OCI-LY3 (cell line): ENCODE results near the gene BTG2.
A peak's percentile ranks its signal among the peaks of the same experiment; 100 is the strongest.

ENCODE experiments used
- H2AFZ ChIP-seq: fragments of 200-600, 300-600 bp; shearing (Covaris generic); 2 replicates; pipeline ENCODE4 v1.6.0; 2014; ENCODE audit warnings: antibody characterized with exemption, low read depth, low read length
- H3K27ac ChIP-seq: fragments of 200-600, 300-600 bp; sonication (generic); 2 replicates; pipeline ENCODE4 v1.5.1; 2014; ENCODE audit warnings: mild to moderate bottlenecking, low read length, moderate library complexity, mixed read lengths
- H3K27me3 ChIP-seq: fragments of 200-600, 300-600 bp; sonication (generic); 2 replicates; pipeline ENCODE4 v1.6.1; 2014; ENCODE audit warnings: low read depth, low read length, mixed read lengths
- H3K36me3 ChIP-seq: fragments of 200-600, 300-600 bp; sonication (generic); replicated peaks from 2 replicates; pipeline ENCODE3; 2014; ENCODE audit warnings: low read depth, low read length, mixed read lengths
- H3K4me1 ChIP-seq: fragments of 300-600, 200-600 bp; sonication (generic); 2 replicates; pipeline ENCODE4 v1.6.1; 2014; ENCODE audit warnings: low read length, mixed read lengths
- H3K4me2 ChIP-seq: fragments of 200-600, 300-600 bp; sonication (generic); 2 replicates; pipeline ENCODE4 v1.6.1; 2014; ENCODE audit warnings: low read length, mixed read lengths
- H3K4me3 ChIP-seq: fragments of 300-600, 200-600 bp; sonication (generic); 2 replicates; pipeline ENCODE4 v1.5.1; 2014; ENCODE audit warnings: antibody characterized with exemption, mild to moderate bottlenecking, low read length, moderate library complexity
- H3K79me2 ChIP-seq: fragments of 300-600, 200-600 bp; shearing (Covaris generic); 2 replicates; pipeline ENCODE4 v1.6.1; 2014; ENCODE audit warnings: mild to moderate bottlenecking, low read length, mixed read lengths
- H3K9ac ChIP-seq: fragments of 300-600, 200-600 bp; shearing (Covaris generic); 2 replicates; pipeline ENCODE4 v1.6.0; 2014; ENCODE audit warnings: mild to moderate bottlenecking, low read length, moderate library complexity
- H3K9me3 ChIP-seq: fragments of 200-600, 300-600 bp; shearing (Covaris generic); 2 replicates; pipeline ENCODE4 v1.6.1; 2014; ENCODE audit warnings: low read length, mixed read lengths; ENCODE audit not compliant: insufficient read depth
- H4K20me1 ChIP-seq: fragments of 200-600, 300-600 bp; sonication (generic); 2 replicates; pipeline ENCODE4 v1.6.1; 2016; ENCODE audit warnings: low read length, mixed read lengths; ENCODE audit not compliant: insufficient read depth
- EZH2phosphoT487 ChIP-seq: fragments of 200-600 bp; shearing (Covaris generic); IDR thresholded peaks from 2 replicates; pipeline ENCODE4 v1.6.1; 2018; ENCODE audit warnings: antibody characterized with exemption, mixed run types, low read depth
- TF ChIP-seq, protein P1 (sequence below): fragments of 200-600, 300-600 bp; sonication (generic); IDR thresholded peaks from 2 replicates; pipeline ENCODE4 v1.5.1; 2014; ENCODE audit warnings: antibody characterized with exemption, low read length, low read depth

Gene BTG2

DNA sequence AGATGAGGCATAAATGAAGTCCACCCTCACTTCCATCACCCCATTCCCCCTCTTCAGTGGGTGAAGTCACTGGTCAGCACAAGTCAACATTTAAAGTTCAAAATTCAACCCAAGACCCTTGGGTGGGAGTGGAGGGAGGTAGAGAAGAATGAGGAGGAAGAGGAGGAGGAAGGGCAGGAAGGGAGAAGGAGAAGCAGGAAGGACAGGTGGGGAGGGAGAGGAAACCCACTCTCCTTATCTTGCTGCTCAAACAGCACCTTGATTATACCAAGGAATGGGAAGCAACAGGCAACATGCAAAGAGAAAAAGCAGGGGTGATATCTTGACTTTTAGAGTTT lies 4.0 kb upstream of the BTG2 start:
- Histone ChIP-seq H2AFZ (no peak overlapping the region), H3K4me3 (no peak overlapping the region)

DNA sequence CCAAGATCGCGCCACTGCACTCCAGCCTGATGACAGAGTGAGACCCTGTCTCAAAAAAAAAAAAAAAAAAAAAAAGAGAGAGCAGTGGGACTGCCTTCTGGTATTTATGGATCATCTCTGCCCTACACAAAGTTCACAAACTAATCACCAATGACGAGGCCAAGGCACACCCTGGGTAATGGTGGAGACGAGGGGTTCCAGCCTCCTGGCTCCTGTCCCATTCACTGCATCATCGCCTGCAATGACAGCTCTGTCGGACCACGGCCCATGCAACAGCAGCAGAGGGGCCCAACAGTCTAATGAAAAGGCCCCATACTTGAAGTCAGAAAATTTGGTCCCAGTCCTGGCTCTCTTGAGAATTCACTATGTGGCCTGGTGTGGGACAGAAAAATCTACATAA lies 2.9 kb upstream of the BTG2 start:
- Histone ChIP-seq H2AFZ (no peak overlapping the region), H3K27ac (no peak overlapping the region), H3K79me2 (peaks cover 21% of the 10 kb centered on the region), H3K4me1 (peaks cover 60% of the 10 kb centered on the region), H3K4me3 (no peak overlapping the region), H3K9ac (no peak overlapping the region), H4K20me1 (peaks cover 19% of the 10 kb centered on the region), H3K9me3 (no peaks in the 10 kb centered on the region), H3K4me2 (no peak overlapping the region), H3K36me3 (peaks cover 18% of the 10 kb centered on the region), H3K27me3 (no peaks in the 10 kb centered on the region)
- TF ChIP-seq, protein P1, sequence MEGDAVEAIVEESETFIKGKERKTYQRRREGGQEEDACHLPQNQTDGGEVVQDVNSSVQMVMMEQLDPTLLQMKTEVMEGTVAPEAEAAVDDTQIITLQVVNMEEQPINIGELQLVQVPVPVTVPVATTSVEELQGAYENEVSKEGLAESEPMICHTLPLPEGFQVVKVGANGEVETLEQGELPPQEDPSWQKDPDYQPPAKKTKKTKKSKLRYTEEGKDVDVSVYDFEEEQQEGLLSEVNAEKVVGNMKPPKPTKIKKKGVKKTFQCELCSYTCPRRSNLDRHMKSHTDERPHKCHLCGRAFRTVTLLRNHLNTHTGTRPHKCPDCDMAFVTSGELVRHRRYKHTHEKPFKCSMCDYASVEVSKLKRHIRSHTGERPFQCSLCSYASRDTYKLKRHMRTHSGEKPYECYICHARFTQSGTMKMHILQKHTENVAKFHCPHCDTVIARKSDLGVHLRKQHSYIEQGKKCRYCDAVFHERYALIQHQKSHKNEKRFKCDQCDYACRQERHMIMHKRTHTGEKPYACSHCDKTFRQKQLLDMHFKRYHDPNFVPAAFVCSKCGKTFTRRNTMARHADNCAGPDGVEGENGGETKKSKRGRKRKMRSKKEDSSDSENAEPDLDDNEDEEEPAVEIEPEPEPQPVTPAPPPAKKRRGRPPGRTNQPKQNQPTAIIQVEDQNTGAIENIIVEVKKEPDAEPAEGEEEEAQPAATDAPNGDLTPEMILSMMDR = no peak
- no peak for TF ChIP-seq EZH2phosphoT487

More for the DNA sequence above, 4.0 kb upstream of the BTG2 start:
- Histone ChIP-seq H3K4me1 (peaks cover 58% of the 10 kb centered on the region), H3K9ac (no peak overlapping the region), H3K9me3 (no peaks in the 10 kb centered on the region), H3K27me3 (no peaks in the 10 kb centered on the region), H3K36me3 (peaks cover 7% of the 10 kb centered on the region), H4K20me1 (peaks cover 8% of the 10 kb centered on the region), H3K27ac (no peak overlapping the region), H3K79me2 (peaks cover 10% of the 10 kb centered on the region), H3K4me2 (no peak overlapping the region)
- TF ChIP-seq, protein P1 = no peak
- no peak for TF ChIP-seq EZH2phosphoT487

DNA sequence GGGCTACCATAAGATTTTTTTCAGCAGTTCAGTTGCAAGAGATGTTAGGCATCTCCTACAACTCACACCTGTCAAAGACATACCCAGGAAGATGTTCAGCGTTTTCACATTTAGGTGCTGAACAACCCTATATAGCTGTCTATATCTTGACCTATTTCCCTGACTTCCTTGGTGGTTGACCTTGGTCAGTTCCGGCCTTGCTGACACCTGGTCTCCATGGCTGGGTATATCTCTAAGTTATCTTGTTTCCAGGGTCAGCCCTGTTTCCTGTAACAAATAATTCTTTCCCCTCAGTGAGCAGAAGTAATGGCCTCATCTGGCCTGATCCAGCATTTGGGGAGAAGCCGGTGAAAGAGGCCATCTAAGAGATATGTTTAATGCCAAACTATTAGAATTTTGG lies 2.4 kb upstream of the BTG2 start:
- Histone ChIP-seq H3K4me1 (peaks cover 60% of the 10 kb centered on the region), H3K27me3 (no peaks in the 10 kb centered on the region), H3K4me3 (no peak overlapping the region)

DNA sequence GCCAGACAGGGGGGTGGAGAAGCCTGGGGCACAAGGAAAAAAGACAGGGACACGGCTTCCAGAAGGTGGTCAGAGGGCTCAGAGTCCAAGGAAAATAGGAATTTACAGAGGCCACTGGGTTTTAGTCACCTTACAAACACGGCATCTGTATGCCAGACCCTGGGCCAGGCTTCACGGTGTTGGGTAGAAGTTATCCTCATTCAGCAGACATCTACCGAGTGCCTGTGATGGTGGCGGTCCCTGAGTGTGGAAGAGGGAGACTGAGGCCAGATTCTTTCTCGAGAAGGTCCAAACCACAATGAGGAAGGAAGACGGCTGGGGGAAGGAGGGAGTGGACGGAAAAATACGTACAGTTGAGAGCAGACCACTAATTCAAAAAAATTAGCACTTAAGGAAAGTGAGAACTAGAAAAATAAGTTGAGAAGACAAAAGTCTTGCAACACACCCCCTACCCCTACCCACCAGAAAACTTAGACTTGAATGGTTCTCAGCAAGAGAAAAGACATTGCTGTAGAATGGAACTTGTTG lies 864 bp upstream of the BTG2 start:
- Histone ChIP-seq H3K9me3 (no peaks in the 10 kb centered on the region), H3K27me3 (no peaks in the 10 kb centered on the region), H3K4me2 (peak overlapping the region; percentile 94), H2AFZ (no peak overlapping the region; the same call in 1 of the 2 replicates), H3K4me1 (peaks cover 59% of the 10 kb centered on the region), H3K4me3 (peak overlapping the region; percentile 77), H3K9ac (peak overlapping the region; percentile 85), H3K79me2 (peaks cover 41% of the 10 kb centered on the region), H3K36me3 (peaks cover 38% of the 10 kb centered on the region), H4K20me1 (peaks cover 39% of the 10 kb centered on the region), H3K27ac (peak overlapping the region; percentile 65)
- TF ChIP-seq EZH2phosphoT487 = no peak
- TF ChIP-seq, protein P1 = no peak

More for the DNA sequence above, 2.4 kb upstream of the BTG2 start:
- Histone ChIP-seq H3K4me2 (no peak overlapping the region), H2AFZ (no peak overlapping the region), H3K36me3 (peaks cover 22% of the 10 kb centered on the region), H3K9me3 (no peaks in the 10 kb centered on the region), H4K20me1 (peaks cover 23% of the 10 kb centered on the region), H3K79me2 (peaks cover 26% of the 10 kb centered on the region), H3K9ac (no peak overlapping the region), H3K27ac (no peak overlapping the region)
- TF ChIP-seq EZH2phosphoT487 = no peak
- TF ChIP-seq, protein P1 = no peak
